RPMI7951 (cell line): ENCODE data around the gene AK3. TPM values are rescaled to one million over a fixed set of nuclear protein-coding genes. Genes with fewer than 3 reads are reported as not detected.
A peak's percentile ranks its signal among the peaks of the same experiment; 100 is the strongest.

Source experiments
- DNase-seq: peaks from one replicate; pipeline ENCODE4 v3.0.0-alpha.2; 2012; ENCODE audit warnings: low read depth
- total RNA-seq: library from RNA; depleted of rRNA; stranded (reverse); fragments of >200 nt; shearing (Covaris generic); gene quantifications from 2 replicates; pipeline ENCODE4 v1.2.3, GENCODE V29; 2014

The AK3 gene
- total RNA-seq, 1 experiment from 2014 or later: 70.5 TPM

DNA sequence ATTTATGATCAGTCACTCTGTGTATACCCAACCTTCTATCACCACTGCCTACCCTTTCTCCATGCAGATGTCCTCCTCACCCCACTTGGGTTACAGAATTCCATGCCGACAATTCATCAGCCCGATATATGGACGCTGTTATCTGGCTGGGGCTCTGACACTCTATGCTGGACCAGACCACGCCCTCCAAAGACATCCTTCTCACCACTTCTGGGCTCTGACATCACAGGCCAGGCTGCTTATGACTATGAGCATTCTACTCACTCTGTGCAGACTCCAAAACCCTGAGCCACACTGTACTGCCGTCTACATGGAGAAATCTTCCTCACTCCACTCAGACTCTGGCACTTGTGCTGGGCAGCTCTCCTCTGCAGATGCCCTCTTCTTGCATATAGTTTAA is 7.6 kb upstream of the AK3 start:
- no peak for DNase-seq

DNA sequence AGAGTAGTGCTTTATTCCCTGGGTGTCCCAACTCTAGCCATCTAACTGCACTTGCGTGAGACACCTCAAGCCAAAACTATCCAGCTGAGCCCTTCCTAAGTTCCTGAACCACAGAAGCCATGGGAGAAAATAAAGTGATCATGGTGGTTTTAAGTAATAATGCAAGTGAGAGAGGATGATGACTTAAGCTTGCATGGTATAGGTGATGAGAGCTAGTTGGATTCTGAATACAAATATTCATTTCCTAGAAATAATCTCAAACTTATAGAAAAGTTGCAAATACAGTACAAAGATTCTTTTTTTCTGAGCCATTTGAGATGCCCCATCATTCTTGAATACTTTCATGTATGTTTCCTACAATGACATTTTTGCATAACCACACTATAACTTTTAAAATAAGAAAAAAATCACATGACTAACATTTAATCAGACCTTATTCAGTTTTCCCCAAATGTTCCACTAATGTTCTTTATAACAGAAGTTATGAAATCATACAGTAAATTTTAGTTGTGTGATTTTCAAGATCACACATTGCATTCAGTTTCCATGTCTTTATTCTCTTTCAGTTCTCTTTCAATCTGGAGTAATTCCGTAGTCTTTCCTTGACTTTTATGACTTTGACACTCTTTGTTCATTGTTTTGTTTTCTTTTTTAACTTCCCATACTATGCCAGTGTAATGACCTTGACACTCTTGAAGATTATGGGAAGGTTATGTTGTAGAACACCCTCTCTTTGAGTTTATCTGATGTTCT is 5.5 kb upstream of the AK3 start:
- DNase-seq: no peak

DNA sequence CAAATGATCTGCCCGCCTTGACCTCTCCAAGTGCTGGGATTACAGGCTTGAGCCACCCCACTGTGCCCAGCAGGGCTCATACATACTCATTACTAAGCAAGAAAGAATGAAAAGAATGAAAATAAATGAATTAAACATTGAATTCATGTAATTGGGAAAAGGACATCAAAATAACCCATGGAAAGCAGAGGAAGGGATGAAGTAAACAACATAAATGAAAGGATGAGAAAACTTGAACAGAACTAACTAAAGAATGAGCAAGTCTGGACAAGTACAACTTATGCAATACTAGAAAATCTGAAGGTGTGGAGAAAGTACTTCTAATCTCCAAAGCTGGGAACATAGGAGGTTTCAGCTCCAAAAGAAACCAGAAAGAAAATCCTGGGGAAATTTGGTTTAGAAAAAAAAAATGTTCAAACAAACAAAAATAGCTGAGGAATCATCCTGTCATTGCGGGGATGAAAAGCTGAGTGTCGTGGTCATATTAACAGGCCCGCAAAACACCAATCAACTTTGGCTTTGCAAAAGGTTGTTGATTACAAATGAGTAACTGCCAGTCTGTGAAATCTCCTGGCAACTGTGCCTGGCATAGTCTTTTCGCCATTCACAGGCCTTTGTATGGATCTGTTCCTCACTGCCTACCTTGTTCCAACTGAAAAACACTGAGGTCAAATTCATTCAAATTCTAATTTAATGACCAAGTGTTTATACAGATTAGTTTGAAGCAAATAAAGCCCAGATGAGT is 2.3 kb upstream of the AK3 start:
- no peak for DNase-seq

DNA sequence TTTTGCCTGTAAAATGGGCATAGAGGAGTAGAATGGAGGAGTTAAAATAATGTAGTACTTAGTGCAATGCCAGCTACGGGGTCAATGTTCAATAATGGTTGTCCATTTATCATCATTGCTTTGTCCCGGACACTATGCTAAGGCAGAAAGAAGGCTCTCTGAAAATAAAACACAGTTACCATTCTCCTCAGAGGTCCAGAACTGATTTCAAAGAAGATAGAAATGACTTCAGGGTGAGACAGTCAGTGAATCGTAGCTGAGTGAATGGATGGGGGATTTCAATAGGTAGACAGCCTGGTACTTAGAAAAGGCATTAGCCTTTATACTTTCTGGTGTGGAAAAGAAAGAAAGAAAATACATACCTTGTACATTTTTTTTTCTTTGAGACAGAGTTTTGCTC is 1.2 kb upstream of the AK3 start:
- no peak for DNase-seq

DNA sequence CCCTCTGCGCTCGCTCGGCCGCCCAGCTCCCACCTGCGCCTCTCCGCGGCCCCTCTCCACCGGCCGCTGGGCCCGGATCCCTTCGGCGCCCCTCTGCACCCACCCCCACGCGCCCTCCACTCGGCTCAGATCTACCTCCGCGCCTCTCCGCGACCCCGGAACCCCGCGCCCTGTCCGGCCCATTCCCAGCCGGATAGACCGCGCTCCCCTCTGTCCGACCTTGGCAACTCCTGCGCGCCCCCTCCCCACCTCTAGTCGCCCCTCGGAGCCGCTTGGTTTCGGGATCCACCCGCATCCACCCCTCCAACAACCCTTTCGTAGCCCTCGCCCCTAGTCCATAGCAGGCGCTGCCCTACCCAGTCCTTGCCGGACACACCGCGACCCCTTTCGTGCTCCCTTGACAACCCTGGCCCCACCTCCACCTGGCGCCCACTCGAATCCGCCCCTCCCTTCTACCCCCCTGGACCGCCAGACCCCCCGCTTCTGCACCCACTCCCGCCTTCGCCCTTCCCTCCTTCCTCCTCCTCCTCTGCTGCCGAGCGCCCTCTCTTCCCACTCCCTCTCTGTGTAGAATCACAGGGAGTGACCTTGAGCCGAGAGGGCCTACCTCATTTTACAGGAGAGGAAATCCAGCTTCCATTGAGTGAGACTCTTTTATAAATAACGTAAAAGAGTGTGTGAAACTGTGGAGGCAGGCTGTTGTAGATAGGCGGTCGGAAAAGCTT is 525 bp upstream of the AK3 start:
- DNase-seq: no peak

DNA sequence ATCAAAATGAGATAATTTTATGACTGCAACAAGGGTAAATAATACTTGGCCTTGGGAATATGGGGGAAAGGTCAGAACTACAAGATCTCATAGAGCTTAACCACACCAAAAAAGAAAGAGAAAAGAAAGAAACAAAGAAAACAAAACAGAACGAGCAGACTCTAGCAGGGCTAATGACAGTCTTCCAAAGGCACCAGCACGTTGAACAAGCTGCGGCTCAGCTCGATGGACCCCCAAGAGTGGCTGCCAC is 689 bp downstream of the AK3 start:
- DNase-seq: no peak

DNA sequence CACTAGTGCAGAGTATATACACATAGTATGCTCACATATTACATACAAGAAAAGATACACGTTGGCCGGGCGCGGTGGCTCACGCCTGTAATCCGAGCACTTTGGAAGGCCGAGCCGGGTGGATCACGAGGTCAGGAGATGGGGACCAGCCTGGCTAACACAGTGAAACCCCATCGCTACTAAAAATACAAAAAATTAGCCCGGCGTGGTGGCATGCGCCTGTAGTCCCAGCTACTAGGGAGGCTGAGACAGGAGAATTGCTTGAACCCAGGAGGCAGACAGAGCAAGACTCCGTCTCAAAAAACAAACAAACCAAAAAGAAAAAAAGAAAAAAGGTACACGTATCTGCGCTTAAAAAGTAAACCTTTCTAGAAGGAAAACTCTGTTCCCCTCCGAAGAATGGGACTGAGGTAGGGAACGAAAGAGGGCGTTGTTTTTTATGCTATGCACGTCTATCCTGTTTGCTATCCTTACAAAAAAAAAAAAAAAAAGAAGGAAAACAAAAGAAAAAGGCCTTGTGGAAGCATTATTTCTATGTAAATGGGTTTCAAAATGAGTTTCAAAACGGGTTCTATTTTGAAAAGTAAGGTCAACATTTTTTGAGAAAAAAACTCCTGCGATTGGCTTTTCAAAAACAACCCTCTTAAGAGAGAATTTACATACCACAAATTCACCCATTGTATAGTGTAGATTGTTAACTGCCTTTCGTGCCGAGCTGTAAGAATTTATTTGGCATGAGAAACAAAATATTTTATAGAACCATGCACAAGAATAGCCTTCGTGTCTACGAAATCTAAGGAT is 1.2 kb downstream of the AK3 start:
- DNase-seq: peak; percentile 47

DNA sequence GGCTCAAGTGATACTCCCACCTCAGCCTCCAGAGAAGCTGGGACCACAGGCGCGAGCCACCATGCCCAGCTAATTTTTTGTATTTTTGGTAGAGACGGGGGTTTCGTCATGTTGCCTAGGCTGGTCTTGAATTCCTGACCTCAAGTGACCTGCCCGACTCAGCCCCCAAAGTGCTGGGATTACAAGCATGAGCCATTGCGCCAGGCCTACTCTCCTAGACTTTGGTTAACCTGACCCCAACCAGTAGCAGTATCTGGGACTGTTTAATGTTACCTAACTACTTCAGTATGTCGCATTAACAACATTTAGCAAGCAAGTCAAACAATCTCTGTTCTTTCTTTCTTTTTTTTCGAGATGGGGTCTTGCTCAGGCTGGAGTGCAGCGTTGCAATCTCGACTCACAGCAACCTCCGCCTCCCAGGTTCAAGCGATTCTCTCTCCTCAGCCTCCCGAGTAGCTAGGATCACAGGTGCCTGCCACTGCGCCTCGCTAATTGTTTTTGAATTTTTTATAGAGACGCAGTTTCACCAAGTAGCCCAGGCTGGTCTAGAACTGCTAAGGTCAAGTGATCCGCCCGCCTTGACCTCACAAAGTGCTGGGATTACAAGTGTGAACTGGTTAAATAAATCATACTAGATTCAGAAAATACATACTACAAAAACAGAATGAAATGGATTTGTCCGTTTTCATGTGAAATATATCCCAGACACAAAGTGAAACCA is 2.0 kb downstream of the AK3 start:
- no peak for DNase-seq

DNA sequence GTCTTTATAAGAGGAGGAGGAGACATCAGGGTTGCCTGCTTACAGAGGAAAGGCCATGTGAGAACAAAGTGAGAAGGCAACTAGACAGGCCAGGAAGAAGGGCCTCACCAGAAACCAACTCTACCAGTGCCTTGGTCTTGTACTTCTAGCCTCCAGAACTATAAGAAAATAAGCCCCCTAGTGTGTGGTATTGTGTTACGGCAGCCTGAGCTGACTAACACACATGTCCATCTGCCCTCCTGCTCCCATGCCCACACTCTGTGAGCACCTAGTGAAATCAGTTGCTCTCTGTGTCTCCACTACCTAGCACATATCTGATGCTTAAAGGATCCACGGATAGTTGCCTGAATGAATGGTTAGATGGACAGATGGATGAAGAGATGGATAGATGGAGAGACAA is 6.9 kb downstream of the AK3 start:
- no peak for DNase-seq

DNA sequence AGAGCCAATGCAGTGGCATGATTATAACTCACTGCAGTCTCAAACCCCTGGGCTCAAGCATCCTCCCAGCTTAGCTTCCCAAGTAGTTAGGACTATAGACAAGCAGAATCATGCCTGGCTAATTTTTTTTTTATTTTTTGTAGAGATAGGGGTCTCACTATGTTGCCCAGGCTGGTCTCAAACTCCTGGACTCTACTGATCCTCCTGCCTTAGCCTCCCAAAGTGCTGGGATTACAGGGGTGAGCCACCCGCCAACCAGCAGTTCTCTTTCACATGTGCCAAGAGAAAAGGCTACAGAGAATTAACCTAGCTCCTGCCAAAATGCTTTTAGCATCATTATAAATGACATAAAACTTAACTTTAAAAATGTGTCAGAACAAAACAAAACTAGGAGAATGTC is 8.1 kb downstream of the AK3 start:
- DNase-seq: no peak

DNA sequence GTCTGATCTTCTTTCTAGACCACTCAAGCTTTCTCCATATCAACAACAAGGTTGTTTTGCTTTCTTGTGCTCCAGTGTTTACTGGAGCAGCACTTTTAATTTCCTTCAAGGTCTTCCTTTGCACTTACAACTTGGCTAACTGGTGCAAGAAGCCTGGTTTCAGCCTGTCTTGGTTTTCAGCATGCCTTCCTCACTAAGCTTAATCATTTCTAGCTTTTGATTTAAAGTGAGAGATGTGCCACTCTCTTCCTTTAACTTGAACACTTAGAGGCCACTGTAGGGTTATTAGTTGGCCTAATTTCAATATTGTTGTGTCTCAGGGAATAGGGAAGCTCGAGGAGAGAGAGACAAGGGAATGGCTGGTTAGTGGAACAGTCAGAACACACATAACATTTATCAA is 13.4 kb downstream of the AK3 start:
- no peak for DNase-seq

DNA sequence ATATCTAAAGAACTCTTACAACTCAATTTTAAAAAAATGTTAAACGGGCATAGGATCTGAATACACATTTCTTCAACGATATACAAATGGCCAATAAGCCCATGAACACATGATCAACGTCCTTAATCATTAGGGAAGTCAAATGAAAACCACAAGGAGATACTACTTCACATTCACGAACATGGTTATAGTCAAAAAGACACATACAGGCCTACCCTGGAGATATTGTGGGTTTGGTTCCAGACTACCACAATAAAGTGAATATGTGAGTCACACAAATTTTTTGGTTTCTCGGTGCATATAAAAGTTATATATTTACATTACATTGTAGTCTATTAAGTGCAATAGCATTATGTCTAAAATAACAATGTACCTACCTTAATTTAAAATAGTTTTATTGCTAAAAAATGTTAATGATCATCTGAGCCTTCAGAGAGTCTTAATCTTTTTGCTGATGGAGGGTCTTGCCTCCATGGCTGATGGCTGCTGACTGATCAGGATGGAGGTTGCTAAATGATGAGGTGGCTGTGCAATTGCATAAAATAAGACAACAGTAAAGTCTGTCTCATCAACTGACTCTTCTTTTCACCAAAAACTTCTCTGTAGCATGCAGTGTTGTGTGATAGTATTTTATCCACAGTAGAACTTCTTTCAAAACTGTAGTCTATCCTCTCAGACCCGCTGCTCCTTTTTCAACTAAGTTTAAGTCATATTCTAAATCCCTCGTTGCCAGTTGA is 15.1 kb downstream of the AK3 start:
- no peak for DNase-seq

DNA sequence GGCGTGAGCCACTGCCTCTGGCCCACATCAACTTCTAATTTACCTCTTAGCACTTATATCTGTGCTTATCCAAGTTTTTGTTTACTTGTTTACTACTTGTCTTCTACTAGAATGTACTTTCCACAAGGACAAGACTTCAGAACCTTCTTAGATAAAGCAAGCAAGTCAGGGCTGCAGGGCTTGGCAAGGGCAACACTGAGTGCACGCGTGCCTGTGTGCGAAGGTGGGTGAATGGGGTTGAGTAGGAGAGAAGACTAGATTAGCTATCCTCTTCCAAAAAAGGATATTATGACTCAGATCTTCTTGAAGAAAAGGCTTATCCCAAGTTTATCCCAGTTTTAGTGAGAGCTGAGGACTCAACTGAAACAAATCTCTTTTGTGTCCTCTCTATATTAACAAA is 19.3 kb downstream of the AK3 start:
- no peak for DNase-seq

DNA sequence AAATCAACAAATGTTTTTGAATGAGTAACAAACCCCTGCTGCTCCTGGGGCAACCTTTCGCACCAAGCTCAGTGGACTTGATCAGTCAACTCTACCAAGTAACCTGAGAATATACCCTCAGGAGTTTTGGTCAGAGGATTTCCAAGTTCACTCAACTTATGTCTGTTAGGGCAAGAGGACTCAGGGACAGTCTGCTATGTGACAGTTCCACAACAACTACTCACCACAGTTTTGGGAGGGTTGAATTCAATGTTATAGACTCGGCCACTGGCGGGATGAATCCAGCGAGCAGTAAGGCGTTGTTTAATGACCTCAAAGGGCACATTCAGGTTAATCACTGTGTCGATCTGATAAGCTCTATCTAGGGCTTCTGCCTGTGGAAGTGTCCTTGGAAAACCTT is 22.1 kb downstream of the AK3 start:
- DNase-seq: no peak

DNA sequence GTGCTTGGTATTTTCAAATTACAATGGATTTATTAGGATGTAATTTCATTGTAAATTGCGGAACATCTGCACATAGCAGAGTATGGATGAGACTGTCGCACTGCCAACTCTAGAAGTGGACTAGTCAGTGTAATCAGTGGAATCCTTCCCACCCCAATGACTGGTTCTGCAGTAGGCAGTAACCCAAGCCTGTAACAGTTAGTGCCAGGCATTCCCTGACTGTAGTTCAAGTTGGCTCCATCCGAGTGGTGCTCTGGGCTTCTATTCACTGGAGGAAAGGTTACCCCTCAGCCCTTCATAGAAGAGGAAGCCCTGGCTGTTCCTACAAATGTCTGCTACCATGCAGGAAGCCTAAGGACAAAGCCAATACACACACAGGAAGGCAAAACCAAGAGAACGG is 23.2 kb downstream of the AK3 start:
- no peak for DNase-seq

DNA sequence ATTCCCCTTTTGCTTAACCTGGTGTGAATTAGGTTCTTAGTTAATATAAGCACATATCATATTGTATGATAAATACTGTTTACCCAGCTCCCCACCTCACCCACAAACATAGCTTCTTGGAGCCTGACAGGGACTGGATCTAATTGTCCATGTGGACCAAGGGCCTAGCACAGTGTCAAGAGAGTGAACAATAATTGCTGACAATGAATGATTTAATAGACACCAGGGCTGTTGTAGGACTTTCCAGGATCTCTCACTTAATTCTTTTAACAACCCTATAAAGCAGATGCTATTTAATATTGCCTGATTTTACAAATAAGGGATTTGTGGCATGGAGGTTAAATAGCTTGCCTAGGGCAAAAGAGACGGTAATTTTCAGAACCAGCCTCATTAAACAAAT is 24.8 kb downstream of the AK3 start:
- DNase-seq: no peak

DNA sequence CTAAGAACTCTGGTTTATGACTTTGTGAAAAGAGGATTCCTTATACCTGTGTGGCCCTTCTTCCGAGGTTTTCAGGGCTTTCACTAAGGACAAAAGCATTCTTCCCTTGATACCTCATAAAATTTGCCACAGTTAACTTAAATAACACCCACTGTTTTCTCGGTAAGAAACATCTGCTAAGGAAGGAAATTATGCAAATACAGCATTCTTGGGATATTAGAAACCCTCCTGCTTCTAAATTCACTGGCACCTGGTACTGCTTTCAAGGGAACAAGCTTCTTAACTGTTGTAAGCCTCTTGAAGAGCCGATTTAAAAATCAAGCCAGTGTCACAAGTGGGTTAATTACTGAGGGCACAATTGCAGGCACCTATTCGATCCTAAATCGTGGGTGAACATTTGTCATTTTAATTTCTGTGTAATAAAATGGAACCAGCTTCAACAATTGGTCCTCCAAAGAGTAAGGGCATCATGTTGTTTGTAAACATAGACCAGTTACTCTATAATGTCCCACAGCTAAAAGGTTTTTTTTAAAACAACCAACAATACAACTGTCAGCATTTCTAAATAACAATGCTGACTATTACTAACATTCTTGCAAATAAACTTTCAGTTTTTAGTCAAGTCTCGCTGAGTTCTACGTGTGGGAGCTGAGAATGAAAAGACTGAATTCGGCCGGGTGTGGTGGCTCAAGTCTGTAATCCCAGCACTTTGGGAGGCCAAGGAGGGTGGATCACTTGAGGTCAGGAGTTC is 26.6 kb downstream of the AK3 start:
- no peak for DNase-seq

DNA sequence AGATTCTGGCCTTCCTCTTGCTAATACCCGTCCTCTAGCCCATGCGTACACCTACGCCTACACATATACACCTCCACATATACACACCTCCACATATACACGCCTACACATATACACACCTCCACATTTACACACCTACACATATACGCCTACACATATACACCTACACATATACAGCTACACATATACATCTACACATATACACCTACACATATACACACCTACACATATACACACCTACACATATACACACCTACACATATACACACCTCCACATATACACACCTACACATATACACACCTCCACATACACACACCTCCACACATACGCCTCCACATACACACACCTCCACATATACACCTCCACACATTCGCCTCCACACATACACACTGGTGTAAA is 27.2 kb downstream of the AK3 start:
- peak; percentile 2 for DNase-seq

DNA sequence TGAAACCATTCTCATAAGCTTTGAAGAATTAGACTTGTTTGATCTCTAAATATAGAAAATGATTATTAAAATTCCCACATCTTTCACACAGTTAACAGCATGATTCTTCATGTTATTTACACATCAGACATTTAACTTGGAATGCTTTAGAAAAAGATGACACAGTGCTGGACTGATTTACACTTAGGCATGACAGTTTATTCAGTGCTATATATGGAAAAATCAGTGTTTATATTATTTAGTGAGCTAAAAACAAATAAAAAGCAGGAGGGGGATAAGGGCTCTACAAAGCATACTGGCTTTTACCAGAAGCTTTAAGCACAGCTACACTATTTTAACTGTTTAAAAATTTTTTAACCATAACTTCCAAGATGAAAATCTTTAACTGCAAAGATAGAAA is 31.6 kb downstream of the AK3 start:
- DNase-seq: no peak

DNA sequence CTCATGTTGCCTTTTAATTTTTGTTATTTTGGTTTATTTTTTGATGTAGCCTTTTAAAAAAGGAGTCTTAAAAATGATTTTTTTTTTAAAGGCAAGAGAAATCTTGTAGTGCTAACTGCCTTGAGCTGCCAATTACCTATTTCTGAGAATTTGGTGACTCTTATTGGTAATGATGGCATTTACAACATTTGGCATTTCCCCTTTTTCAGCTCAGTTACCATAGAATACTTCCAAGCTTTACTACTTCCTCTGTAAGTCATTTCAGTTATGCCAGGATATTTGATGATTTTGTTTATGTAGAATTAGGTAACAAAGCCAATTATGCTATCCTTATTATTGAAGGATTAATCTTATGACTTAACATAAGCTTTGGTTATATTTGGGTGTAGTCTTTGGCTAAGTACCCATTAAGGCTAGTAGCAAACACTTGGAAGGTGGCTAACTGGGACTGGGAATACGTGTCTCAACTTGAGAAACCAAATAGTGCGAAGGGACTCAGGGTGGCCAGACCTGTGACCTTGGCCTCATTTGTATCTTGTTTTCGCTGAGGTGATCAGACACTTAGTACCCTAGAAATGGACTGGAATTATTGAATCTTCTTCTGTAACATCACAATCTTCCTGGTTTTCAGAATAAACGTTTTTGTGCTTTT is 33.9 kb downstream of the AK3 start:
- DNase-seq: no peak
